Endothelial cell of umbilical vein (primary cell): Measurements from ENCODE around the gene DBT.

Experiments used
- CTCF ChIP-seq, 2 donors: IDR thresholded peaks; 1 replicate in 1 of 2; 2 replicates in 1 of 2; pipeline ENCODE4 v1.5.1; 2011; ENCODE audit warnings: low read length in 2 of 2, mild to moderate bottlenecking in 2 of 2, moderate library complexity in 2 of 2, control low read depth in 1 of 2, inconsistent platforms in 1 of 2, low read depth in 1 of 2; ENCODE audit not compliant: insufficient read depth in 1 of 2; ENCODE audit errors: extremely low read depth in 1 of 2
- EZH2 ChIP-seq: IDR thresholded peaks from 2 replicates; pipeline ENCODE4 v1.6.1; 2012; ENCODE audit warnings: borderline replicate concordance, low read depth, mild to moderate bottlenecking, moderate library complexity, low read length, inconsistent platforms; ENCODE audit not compliant: severe bottlenecking
- FOS ChIP-seq: IDR thresholded peaks from 2 replicates; pipeline ENCODE4 v1.6.1; 2011; ENCODE audit warnings: mild to moderate bottlenecking, low read length, moderate library complexity, borderline replicate concordance; ENCODE audit not compliant: insufficient read depth
- GATA2 ChIP-seq: IDR thresholded peaks from 2 replicates; pipeline ENCODE4 v1.7.0; 2011; ENCODE audit warnings: low read depth, mild to moderate bottlenecking, moderate library complexity, mixed read lengths, low read length; ENCODE audit not compliant: insufficient read length, insufficient read depth
- JUN ChIP-seq: IDR thresholded peaks from 2 replicates; pipeline ENCODE4 v1.6.1; 2011; ENCODE audit warnings: borderline replicate concordance, low read depth; ENCODE audit not compliant: insufficient read length, insufficient read depth
- MAX ChIP-seq: IDR thresholded peaks from 2 replicates; pipeline ENCODE4 v1.6.1; 2011; ENCODE audit not compliant: insufficient read depth, insufficient read length
- MYC ChIP-seq: IDR thresholded peaks from one replicate; pipeline ENCODE4 v1.6.1; 2011; ENCODE audit warnings: mild to moderate bottlenecking, low read depth, low read length
- POLR2A ChIP-seq: IDR thresholded peaks from 2 replicates; pipeline ENCODE4 v1.6.1; 2012; ENCODE audit warnings: low read depth, mild to moderate bottlenecking, control low read depth, low read length
- POLR2AphosphoS5 ChIP-seq: IDR thresholded peaks from 2 replicates; pipeline ENCODE4 v1.6.1; 2012; ENCODE audit warnings: low read depth, mild to moderate bottlenecking, control low read depth, low read length, moderate library complexity; ENCODE audit not compliant: insufficient read depth

- no peak for TF ChIP-seq MAX
- TF ChIP-seq POLR2AphosphoS5 = peak; percentile 75
- no peak for TF ChIP-seq CTCF (IDR thresholded peaks at IDR 0.05; ENCODE audit: extremely low read depth in 1 of 2, insufficient read depth in 1 of 2, low read depth in 1 of 2, low read length in 2 of 2)
- peak; percentile 90 for TF ChIP-seq POLR2A
- no peak for TF ChIP-seq EZH2
- no peak for TF ChIP-seq JUN
- no peak for TF ChIP-seq FOS
- no peak for TF ChIP-seq MYC
- TF ChIP-seq GATA2 = no peak
Observed at GRCh38 chr1:100265931-100266740, 16.5 kb upstream of the DBT start, which contains the start of gene RTCA.
